GM12878 (cell line): ENCODE data around the gene SLC29A2. TPM values are rescaled to one million over a fixed set of nuclear protein-coding genes. Genes with fewer than 3 reads are reported as not detected.

ENCODE experiments used
- ATF7 ChIP-seq: fragments of 450-650 bp; IDR thresholded peaks from 2 replicates; pipeline ENCODE4 v1.6.1; 2016; ENCODE audit warnings: low read depth, mild to moderate bottlenecking
- BRCA1 ChIP-seq: IDR thresholded peaks from 2 replicates; pipeline ENCODE4 v1.6.1; 2011; ENCODE audit warnings: low read depth, low read length, improper control_type of control experiment
- CREB1 ChIP-seq: IDR thresholded peaks from 2 replicates; pipeline ENCODE4 v1.6.1; 2012; ENCODE audit warnings: low read depth, mild to moderate bottlenecking, inconsistent platforms
- E4F1 ChIP-seq: fragments of 450-650 bp; IDR thresholded peaks from 2 replicates; pipeline ENCODE4 v1.6.1; 2018; ENCODE audit warnings: borderline replicate concordance, mild to moderate bottlenecking; ENCODE audit not compliant: partially characterized antibody
- FOXM1 ChIP-seq: IDR thresholded peaks from 2 replicates; pipeline ENCODE4 v1.6.1; 2012; ENCODE audit warnings: low read depth, mild to moderate bottlenecking, inconsistent platforms, low read length, moderate library complexity
- HDAC2 ChIP-seq: fragments of 200-600 bp; sonication (generic); IDR thresholded peaks from 2 replicates; pipeline ENCODE4 v1.6.1; 2017
- HDAC6 ChIP-seq: fragments of 200-600 bp; sonication (generic); IDR thresholded peaks from one replicate; pipeline ENCODE4 v1.8.0; 2017; ENCODE audit warnings: antibody characterized with exemption; ENCODE audit not compliant: unreplicated experiment
- IRF4 ChIP-seq: IDR thresholded peaks from 2 replicates; pipeline ENCODE4 v1.6.1; 2011; ENCODE audit warnings: low read depth, low read length
- NFYA ChIP-seq: IDR thresholded peaks from 2 replicates; pipeline ENCODE4 v1.6.1; 2011; ENCODE audit warnings: low read depth, mild to moderate bottlenecking, low read length, improper control_type of control experiment, borderline replicate concordance
- PML ChIP-seq: IDR thresholded peaks from 2 replicates; pipeline ENCODE4 v1.6.1; 2012; ENCODE audit warnings: low read length, inconsistent platforms
- PRDM15 ChIP-seq: fragments of 450-650 bp; formaldehyde crosslinking; IDR thresholded peaks from 2 replicates; pipeline ENCODE4 v1.4.0; 2020; ENCODE audit warnings: mild to moderate bottlenecking, moderate library complexity
- RB1 ChIP-seq: fragments of 450-650 bp; formaldehyde crosslinking; IDR thresholded peaks from 2 replicates; pipeline ENCODE4 v1.6.1; 2017; ENCODE audit warnings: mild to moderate bottlenecking, borderline replicate concordance
- polyA plus RNA-seq, 11 experiments: library from polyadenylated mRNA; depleted of rRNA in 4 of 11; unstranded in 6 of 11; stranded (reverse) in 5 of 11; fragments of >200 nt; fragmentation: Nextera tagmentation in 4 of 11; fragmentation: Illumina TruSeq in 1 of 11; extraction: Ambion mirVana in 4 of 11; extraction: Trizol in 1 of 11; gene quantifications; 1 replicate in 1 of 11; 2 replicates in 10 of 11; pipeline versions ENCODE4 v1.2.1 to v1.2.3, GENCODE V29; 2011 to 2016; ENCODE audit warnings: inconsistent platforms in 2 of 11, missing spikeins in 2 of 11, low read depth in 1 of 11
- total RNA-seq, 4 experiments: library from RNA; depleted of rRNA in 3 of 4; stranded (reverse); fragments of >200 nt in 3 of 4; fragmentation: Illumina TruSeq in 1 of 4; extraction: Trizol in 1 of 4; gene quantifications; 2 replicates each; pipeline versions ENCODE4 v1.2.1 to v1.2.3, GENCODE V29; 2013 to 2021

Gene SLC29A2
- total and polyA plus RNA-seq, 10 of the 15 experiments (the other 5 are each of a cell fraction or from before 2014, with no cell fraction given) = 0.27 to 7.5 (median 2.2) TPM

GRCh38 chr11:66409226-66409625 is 37.7 kb upstream of the SLC29A2 start (continued):
- TF ChIP-seq PRDM15 (CRISPR knock-in tag) = no peak
- TF ChIP-seq HDAC6 = no peak
- TF ChIP-seq PML = no peak
- TF ChIP-seq BRCA1 = no peak
- no peak for TF ChIP-seq NFYA
- TF ChIP-seq HDAC2 = no peak
- TF ChIP-seq E4F1 = no peak
- TF ChIP-seq IRF4 = no peak
- TF ChIP-seq CREB1 = no peak
- no peak for TF ChIP-seq FOXM1
- TF ChIP-seq ATF7 = no peak
- TF ChIP-seq RB1 = no peak
